Loucy (cell line): ENCODE data around the gene FYN.

Source experiments
- H2AFZ ChIP-seq: fragments of 200-600 bp; sonication (generic); 2 replicates; pipeline ENCODE4 v1.6.0; 2016; ENCODE audit warnings: antibody characterized with exemption, mild to moderate bottlenecking, low read length, moderate library complexity
- H3F3A ChIP-seq: fragments of 200-600 bp; 2 replicates; pipeline ENCODE4 v1.6.0; 2016; ENCODE audit warnings: antibody characterized with exemption, low read depth, mild to moderate bottlenecking
- H3K27me3 ChIP-seq: fragments of 200-600 bp; sonication (generic); 2 replicates; pipeline ENCODE4 v1.6.1; 2014; ENCODE audit warnings: low read length, mild to moderate bottlenecking; ENCODE audit not compliant: insufficient read depth, poor library complexity, severe bottlenecking
- H3K36me3 ChIP-seq: fragments of 200-600 bp; sonication (generic); 2 replicates; pipeline ENCODE4 v1.6.1; 2016; ENCODE audit warnings: low read length; ENCODE audit not compliant: insufficient read depth
- H3K4me1 ChIP-seq: fragments of 200-600 bp; sonication (generic); 2 replicates; pipeline ENCODE4 v1.5.1; 2014; ENCODE audit warnings: low read length, mild to moderate bottlenecking; ENCODE audit not compliant: insufficient read depth, poor library complexity, severe bottlenecking
- H3K4me2 ChIP-seq: fragments of 200-600 bp; sonication (generic); 2 replicates; pipeline ENCODE4 v1.6.0; 2014; ENCODE audit warnings: antibody characterized with exemption, low read length, low read depth, mild to moderate bottlenecking; ENCODE audit not compliant: poor library complexity, severe bottlenecking
- H3K4me3 ChIP-seq: fragments of 200-600 bp; sonication (generic); 2 replicates; pipeline ENCODE4 v1.5.1; 2014; ENCODE audit warnings: low read length, mild to moderate bottlenecking, mixed read lengths; ENCODE audit not compliant: poor library complexity, severe bottlenecking
- H3K79me2 ChIP-seq: fragments of 200-600 bp; sonication (generic); 2 replicates; pipeline ENCODE4 v1.6.1; 2014; ENCODE audit warnings: low read length; ENCODE audit not compliant: insufficient read depth
- H3K9ac ChIP-seq: fragments of 200-600 bp; sonication (generic); 2 replicates; pipeline ENCODE4 v1.6.0; 2014; ENCODE audit warnings: mild to moderate bottlenecking, low read depth, low read length, moderate library complexity; ENCODE audit not compliant: poor library complexity, severe bottlenecking
- H3K9me2 ChIP-seq: fragments of 200-600 bp; sonication (generic); replicated peaks from 2 replicates; pipeline ENCODE4 v1.6.1; 2016; ENCODE audit warnings: low read depth, low read length, mixed read lengths
- H3K9me3 ChIP-seq: fragments of 200-600 bp; sonication (generic); 2 replicates; pipeline ENCODE4 v1.6.1; 2014; ENCODE audit warnings: mild to moderate bottlenecking, antibody characterized with exemption, low read length, low read depth; ENCODE audit not compliant: insufficient read depth
- H4K20me1 ChIP-seq: fragments of 200-600 bp; sonication (generic); 2 replicates; pipeline ENCODE4 v1.6.0; 2014; ENCODE audit warnings: antibody characterized with exemption, low read length, mild to moderate bottlenecking; ENCODE audit not compliant: insufficient read depth, poor library complexity, severe bottlenecking
- CTCF ChIP-seq: fragments of 200-600 bp; sonication (generic); conservative IDR thresholded peaks from 2 replicates; pipeline ENCODE4 v1.5.1; 2014; ENCODE audit warnings: mild to moderate bottlenecking, antibody characterized with exemption, low read length
- EZH2phosphoT487 ChIP-seq: fragments of 200-600 bp; IDR thresholded peaks from 2 replicates; pipeline ENCODE4 v1.6.1; 2018; ENCODE audit warnings: antibody characterized with exemption, mild to moderate bottlenecking, moderate library complexity, borderline replicate concordance

Gene FYN

GRCh38 chr6:111753573-111753972, 119.7 kb downstream of the FYN start:
- H3K79me2 ChIP-seq = peaks cover 78% of the 10 kb centered on the region
- H3K9me3 ChIP-seq = no peaks in the 10 kb centered on the region
- H3K9ac ChIP-seq = no peak overlapping the region
- no peaks in the 10 kb centered on the region for H3K27me3 ChIP-seq
- no peaks in the 10 kb centered on the region for H3F3A ChIP-seq
- H3K4me3 ChIP-seq = no peak overlapping the region
- H3K4me2 ChIP-seq = no peak overlapping the region
- H3K4me1 ChIP-seq = peaks cover 46% of the 10 kb centered on the region
- TF ChIP-seq CTCF = no peak
- no peak for TF ChIP-seq EZH2phosphoT487
- H2AFZ ChIP-seq = no peak overlapping the region
- H4K20me1 ChIP-seq = no peaks in the 10 kb centered on the region
- no peaks in the 10 kb centered on the region for H3K9me2 ChIP-seq
- H3K36me3 ChIP-seq = 0 out of 2 replicates have a peak, but pooled peaks cover 7% of the 10 kb centered on the region

GRCh38 chr6:111752476-111752875, 120.8 kb downstream of the FYN start:
- no peaks in the 10 kb centered on the region for H3K27me3 ChIP-seq
- H3K4me1 ChIP-seq = peaks cover 46% of the 10 kb centered on the region
- H3F3A ChIP-seq = 0 out of 2 replicates have a peak, but pooled peaks cover 2% of the 10 kb centered on the region
- no peaks in the 10 kb centered on the region for H3K9me2 ChIP-seq
- TF ChIP-seq CTCF (no peak), EZH2phosphoT487 (no peak)
- H3K4me2 ChIP-seq = no peak overlapping the region
- H3K4me3 ChIP-seq = no peak overlapping the region
- peaks cover 11% of the 10 kb centered on the region; the same call in 1 of the 2 replicates for H3K36me3 ChIP-seq
- H3K79me2 ChIP-seq = peaks cover 72% of the 10 kb centered on the region
- H4K20me1 ChIP-seq = no peaks in the 10 kb centered on the region
- H3K9ac ChIP-seq = no peak overlapping the region
- H2AFZ ChIP-seq = no peak overlapping the region
- H3K9me3 ChIP-seq = no peaks in the 10 kb centered on the region

GRCh38 chr6:111750753-111751673, 122.2 kb downstream of the FYN start:
- Histone ChIP-seq H3K9me3 (no peaks in the 10 kb centered on the region), H3K4me3 (peak overlapping the region; percentile 15), H3K4me2 (peak overlapping the region; percentile 52), H2AFZ (no peak overlapping the region), H3K27me3 (no peaks in the 10 kb centered on the region), H3K9ac (no peak overlapping the region), H3F3A (0 out of 2 replicates have a peak, but pooled peaks cover 2% of the 10 kb centered on the region), H4K20me1 (no peaks in the 10 kb centered on the region), H3K9me2 (no peaks in the 10 kb centered on the region), H3K4me1 (peaks cover 46% of the 10 kb centered on the region), H3K79me2 (peaks cover 64% of the 10 kb centered on the region), H3K36me3 (peaks cover 12% of the 10 kb centered on the region; the same call in 1 of the 2 replicates)
- TF ChIP-seq CTCF = no peak
- no peak for TF ChIP-seq EZH2phosphoT487
